Colonic mucosa (tissue), 4 donors: ENCODE data around the gene C16orf95. TPM values are rescaled to one million over a fixed set of nuclear protein-coding genes. Genes with fewer than 3 reads are reported as not detected.

Experiments
- DNase-seq: peaks from one replicate; pipeline ENCODE4 v3.0.0-alpha.2; 2020
- H3K27ac ChIP-seq: fragments of 200-600 bp; one replicate; pipeline ENCODE4 v1.8.0; 2021
- H3K27me3 ChIP-seq: fragments of 200-600 bp; one replicate; pipeline ENCODE4 v1.8.0; 2021
- H3K36me3 ChIP-seq: fragments of 200-600 bp; one replicate; pipeline ENCODE4 v1.8.0; 2021
- H3K4me1 ChIP-seq: fragments of 200-600 bp; one replicate; pipeline ENCODE4 v1.8.0; 2021; ENCODE audit warnings: mild to moderate bottlenecking
- H3K4me3 ChIP-seq: fragments of 200-600 bp; one replicate; pipeline ENCODE4 v1.8.0; 2021
- H3K9ac ChIP-seq, 2 donors: one replicate each; pipeline ENCODE4 v1.7.0; 2013; ENCODE audit warnings: control low read depth in 2 of 2, low read depth in 2 of 2, low read length in 2 of 2
- H3K9me3 ChIP-seq: fragments of 200-600 bp; one replicate; pipeline ENCODE4 v1.8.0; 2021
- CTCF ChIP-seq: fragments of 200-600 bp; IDR thresholded peaks from one replicate; pipeline ENCODE4 v1.8.0; 2022; ENCODE audit warnings: antibody characterized with exemption, mild to moderate bottlenecking
- intact Hi-C: fragments of 100-400 bp; cut with DNase I; formaldehyde crosslinking; loops from one replicate; pipeline ENCODE4 v1.14.1; 2022
- total RNA-seq, 2 donors: library from RNA; stranded (reverse); fragmentation: NEBNext Ultra II Directional in 1 of 2; extraction: Animal tissue kit (Norgen Biotek cat#: 25700) in 1 of 2; gene quantifications; one replicate each; pipeline ENCODE4 v1.2.1, GENCODE V29; 2021
- donor health status: healthy.
- donor health status: DM: no; HTN: no; CAD: no.
- donor health status: DM: no; HTN: no; CAD: no.

The C16orf95 gene
- total RNA-seq, 2 donors from 2014 or later = 5.0 to 9.7 TPM

- Histone ChIP-seq H3K9ac (no peak overlapping the region), H3K4me3 (no peak overlapping the region), H3K9me3 (no peaks in the 10 kb centered on the region), H3K27ac (no peak overlapping the region), H3K27me3 (no peaks in the 10 kb centered on the region), H3K4me1 (no peaks in the 10 kb centered on the region), H3K36me3 (no peaks in the 10 kb centered on the region)
- DNase-seq = no peak
- intact Hi-C loops = loop anchor here (5.0 to 10.0 kb wide), 2 partner anchors 211 to 714 kb away; no protein-coding TSS in a partner anchor
- no peak for TF ChIP-seq CTCF
Measured at GRCh38 chr16:87276091-87276701, 41.0 kb downstream of the C16orf95 start.

- Histone ChIP-seq H3K9me3 (no peaks in the 10 kb centered on the region), H3K36me3 (no peaks in the 10 kb centered on the region), H3K27me3 (no peaks in the 10 kb centered on the region), H3K4me1 (no peaks in the 10 kb centered on the region), H3K9ac (no peak overlapping the region), H3K4me3 (no peak overlapping the region), H3K27ac (no peak overlapping the region)
- intact Hi-C loops = loop anchor here (5.0 to 10.0 kb wide), 2 partner anchors 210 to 712 kb away; no protein-coding TSS in a partner anchor
- no peak for DNase-seq
- TF ChIP-seq CTCF = no peak
Measured at GRCh38 chr16:87274794-87275193, 42.4 kb downstream of the C16orf95 start.

- DNase-seq = no peak
- no peaks in the 10 kb centered on the region for H3K4me1 ChIP-seq
- H3K4me3 ChIP-seq = no peak overlapping the region
- no peaks in the 10 kb centered on the region for H3K27me3 ChIP-seq
- H3K36me3 ChIP-seq = no peaks in the 10 kb centered on the region
- no peak overlapping the region for H3K27ac ChIP-seq
- H3K9ac ChIP-seq = no peak overlapping the region
- H3K9me3 ChIP-seq = no peaks in the 10 kb centered on the region
- intact Hi-C loops = loop anchor here (10.0 kb wide), 1 partner anchor 209 kb away; no protein-coding TSS in a partner anchor
- no peak for TF ChIP-seq CTCF
Measured at GRCh38 chr16:87273471-87274030, 43.6 kb downstream of the C16orf95 start.

- no peak for TF ChIP-seq CTCF
- Histone ChIP-seq H3K9me3 (no peaks in the 10 kb centered on the region), H3K4me1 (no peaks in the 10 kb centered on the region), H3K27ac (no peak overlapping the region), H3K4me3 (no peak overlapping the region), H3K9ac (no peak overlapping the region), H3K36me3 (no peaks in the 10 kb centered on the region), H3K27me3 (no peaks in the 10 kb centered on the region)
- intact Hi-C loops = loop anchor here (10.0 kb wide), 1 partner anchor 206 kb away; no protein-coding TSS in a partner anchor
- DNase-seq = no peak
Measured at GRCh38 chr16:87271256-87271655, 45.9 kb downstream of the C16orf95 start.

GRCh38 chr16:87267566-87267965, 49.6 kb downstream of the C16orf95 start:
- intact Hi-C loops = no loop called here
- no peak overlapping the region for H3K9ac ChIP-seq
- no peaks in the 10 kb centered on the region for H3K4me1 ChIP-seq
- TF ChIP-seq CTCF = no peak
- no peaks in the 10 kb centered on the region for H3K9me3 ChIP-seq
- no peaks in the 10 kb centered on the region for H3K36me3 ChIP-seq
- no peak overlapping the region for H3K27ac ChIP-seq
- H3K27me3 ChIP-seq = no peaks in the 10 kb centered on the region
- no peak overlapping the region for H3K4me3 ChIP-seq
- no peak for DNase-seq
